Measurements from ENCODE around the gene PPP5C.

The PPP5C gene

DNA sequence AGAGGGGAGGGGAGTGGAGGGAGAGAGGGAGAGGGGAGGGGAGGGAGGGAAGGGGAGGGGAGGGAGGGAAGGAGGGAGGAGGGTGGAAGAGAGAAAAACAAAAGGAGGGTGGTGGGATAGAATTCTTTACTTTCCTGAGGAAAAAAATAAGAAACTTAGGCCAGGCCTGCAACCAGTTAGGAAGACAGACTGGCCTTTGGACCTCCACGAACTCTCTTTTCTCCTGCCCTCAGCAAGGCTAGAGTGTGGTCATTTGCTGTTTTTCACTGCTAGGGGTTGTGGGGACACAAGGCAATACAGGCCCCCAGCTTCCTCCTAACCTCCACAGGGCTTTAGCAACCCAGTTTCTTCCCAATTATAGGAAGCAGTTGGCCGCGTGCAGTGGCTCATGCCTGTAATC lies 62.3 kb downstream of the PPP5C start:
- Mint-ChIP-seq H3K27me3 (ENCODE audit: low read depth) (no peaks in the 10 kb centered on the region), H3K9me3 (no peaks in the 10 kb centered on the region), H3K27ac (peak overlapping the region; percentile 80 to 98 (median 95)), H3K4me3 (peak overlapping the region; percentile 68 to 82 (median 80)), H3K36me3 (ENCODE audit: low read depth) (peaks cover 35% of the 10 kb centered on the region), H3K4me1 (peaks cover 63% of the 10 kb centered on the region)
- TF ChIP-seq, protein P1, sequence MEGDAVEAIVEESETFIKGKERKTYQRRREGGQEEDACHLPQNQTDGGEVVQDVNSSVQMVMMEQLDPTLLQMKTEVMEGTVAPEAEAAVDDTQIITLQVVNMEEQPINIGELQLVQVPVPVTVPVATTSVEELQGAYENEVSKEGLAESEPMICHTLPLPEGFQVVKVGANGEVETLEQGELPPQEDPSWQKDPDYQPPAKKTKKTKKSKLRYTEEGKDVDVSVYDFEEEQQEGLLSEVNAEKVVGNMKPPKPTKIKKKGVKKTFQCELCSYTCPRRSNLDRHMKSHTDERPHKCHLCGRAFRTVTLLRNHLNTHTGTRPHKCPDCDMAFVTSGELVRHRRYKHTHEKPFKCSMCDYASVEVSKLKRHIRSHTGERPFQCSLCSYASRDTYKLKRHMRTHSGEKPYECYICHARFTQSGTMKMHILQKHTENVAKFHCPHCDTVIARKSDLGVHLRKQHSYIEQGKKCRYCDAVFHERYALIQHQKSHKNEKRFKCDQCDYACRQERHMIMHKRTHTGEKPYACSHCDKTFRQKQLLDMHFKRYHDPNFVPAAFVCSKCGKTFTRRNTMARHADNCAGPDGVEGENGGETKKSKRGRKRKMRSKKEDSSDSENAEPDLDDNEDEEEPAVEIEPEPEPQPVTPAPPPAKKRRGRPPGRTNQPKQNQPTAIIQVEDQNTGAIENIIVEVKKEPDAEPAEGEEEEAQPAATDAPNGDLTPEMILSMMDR (IDR thresholded peaks at IDR 0.05; ENCODE audit: unreplicated experiment in 3 of 3) = no peak

DNA sequence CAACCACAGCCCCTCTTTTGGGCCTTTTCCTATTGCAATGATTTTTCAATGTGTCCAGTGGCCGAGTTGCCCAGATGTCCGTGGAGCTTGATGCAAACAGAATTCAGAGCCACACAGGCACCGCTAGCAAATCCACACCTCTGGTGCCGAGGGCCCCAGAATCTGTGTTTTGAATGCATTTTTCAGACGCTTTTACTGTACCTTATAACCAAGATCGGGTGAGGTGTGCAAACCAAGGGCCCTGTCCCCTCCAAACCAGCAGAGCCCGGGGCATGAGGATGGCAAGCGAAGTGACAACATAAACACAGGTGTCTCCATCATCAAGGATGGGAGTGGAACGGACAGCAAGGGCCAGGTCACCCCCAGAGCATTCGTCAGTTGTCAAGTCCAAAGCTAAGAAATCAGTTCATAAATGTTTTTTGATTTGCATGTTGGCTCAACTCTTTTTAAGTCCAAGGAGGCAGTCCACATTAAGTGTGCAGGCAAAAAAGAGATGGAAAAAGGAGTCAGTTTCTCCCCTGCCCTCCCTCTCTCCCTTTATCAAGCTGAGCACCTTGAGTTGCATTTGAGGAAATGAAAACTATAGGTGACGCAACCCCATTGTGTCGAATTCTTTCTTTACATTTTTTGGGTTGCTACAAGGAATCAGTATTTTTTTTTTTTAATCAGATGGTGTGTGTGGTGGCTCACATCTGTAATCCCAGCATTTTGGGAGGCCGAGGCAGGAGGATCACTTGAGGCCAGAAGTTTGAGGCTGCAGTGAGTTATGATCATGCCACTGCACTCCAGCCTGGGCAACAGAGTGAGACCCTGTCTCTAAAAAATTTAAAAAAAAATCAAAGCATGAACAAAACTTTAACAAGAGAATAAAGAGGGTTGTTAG lies 63.6 kb downstream of the PPP5C start:
- peaks cover 35% of the 10 kb centered on the region for H3K36me3 Mint-ChIP-seq (ENCODE audit: low read depth)
- TF ChIP-seq, protein P1 (IDR thresholded peaks at IDR 0.05; ENCODE audit: unreplicated experiment in 3 of 3) = no peak
- peaks cover 54% of the 10 kb centered on the region for H3K4me1 Mint-ChIP-seq
- no peaks in the 10 kb centered on the region for H3K9me3 Mint-ChIP-seq
- H3K27ac Mint-ChIP-seq = peak overlapping the region; percentile 92 to 99 (median 99)
- H3K4me3 Mint-ChIP-seq = peak overlapping the region; percentile 97 to 100 (median 98)
- no peaks in the 10 kb centered on the region for H3K27me3 Mint-ChIP-seq (ENCODE audit: low read depth)

DNA sequence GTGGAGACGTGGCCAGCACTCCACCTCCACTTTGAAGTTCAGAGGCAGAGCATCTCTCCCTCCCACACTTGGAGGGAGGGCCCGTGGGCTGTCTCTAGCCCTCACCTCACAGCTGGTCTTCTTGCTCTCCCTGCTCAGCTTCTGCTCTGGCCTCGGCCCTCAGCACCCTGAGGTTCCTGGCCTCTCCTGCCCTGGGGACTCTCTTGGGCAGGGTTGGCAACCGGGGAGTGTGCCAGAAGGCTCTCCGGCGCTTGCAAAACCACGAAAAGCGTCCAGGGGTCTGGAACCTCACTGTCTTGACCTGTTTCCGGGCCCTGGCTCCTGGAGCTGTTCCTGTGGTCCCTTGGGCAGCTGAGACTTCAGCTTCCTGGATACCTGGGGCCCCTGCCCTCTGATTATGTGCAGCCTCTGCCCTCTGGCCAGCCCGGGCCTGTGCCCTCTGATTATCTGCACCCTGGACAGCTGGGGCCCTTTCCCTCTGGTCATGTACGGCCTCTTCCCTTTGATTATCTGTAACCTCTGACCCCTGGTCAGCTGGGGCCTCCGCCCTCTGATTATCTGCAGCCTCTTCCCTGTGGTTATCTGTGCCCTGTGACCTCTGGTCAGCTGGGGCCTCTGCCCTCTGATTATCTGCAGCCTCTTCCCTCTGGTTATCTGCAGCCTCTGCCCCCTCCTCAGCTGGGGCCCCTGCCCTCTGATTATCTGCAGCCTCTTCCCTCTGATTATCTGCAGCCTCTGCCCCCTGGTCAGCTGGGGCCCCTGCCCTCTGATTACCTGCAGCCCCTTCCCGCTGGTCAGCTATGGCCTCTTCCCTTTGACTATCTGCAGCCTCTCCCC lies 64.4 kb downstream of the PPP5C start:
- Mint-ChIP-seq H3K4me3 (peak overlapping the region; percentile 97 to 100 (median 98)), H3K4me1 (peaks cover 62% of the 10 kb centered on the region), H3K27me3 (ENCODE audit: low read depth) (no peaks in the 10 kb centered on the region), H3K36me3 (ENCODE audit: low read depth) (peaks cover 35% of the 10 kb centered on the region), H3K27ac (peak overlapping the region; percentile 77 to 99 (median 99)), H3K9me3 (no peaks in the 10 kb centered on the region)
- TF ChIP-seq, protein P1 (IDR thresholded peaks at IDR 0.05; ENCODE audit: unreplicated experiment in 3 of 3) = no peak

- Mint-ChIP-seq H3K27ac (peak overlapping the region; percentile 99), H3K27me3 (ENCODE audit: low read depth) (no peaks in the 10 kb centered on the region), H3K36me3 (ENCODE audit: low read depth) (peaks cover 35% of the 10 kb centered on the region), H3K4me3 (peak overlapping the region; percentile 97 to 100 (median 98)), H3K4me1 (peaks cover 61% of the 10 kb centered on the region), H3K9me3 (no peaks in the 10 kb centered on the region)
- TF ChIP-seq, protein P1 (IDR thresholded peaks at IDR 0.05; ENCODE audit: unreplicated experiment in 3 of 3) = no peak
Measured at GRCh38 chr19:46411925-46412649, 65.2 kb downstream of the PPP5C start.

DNA sequence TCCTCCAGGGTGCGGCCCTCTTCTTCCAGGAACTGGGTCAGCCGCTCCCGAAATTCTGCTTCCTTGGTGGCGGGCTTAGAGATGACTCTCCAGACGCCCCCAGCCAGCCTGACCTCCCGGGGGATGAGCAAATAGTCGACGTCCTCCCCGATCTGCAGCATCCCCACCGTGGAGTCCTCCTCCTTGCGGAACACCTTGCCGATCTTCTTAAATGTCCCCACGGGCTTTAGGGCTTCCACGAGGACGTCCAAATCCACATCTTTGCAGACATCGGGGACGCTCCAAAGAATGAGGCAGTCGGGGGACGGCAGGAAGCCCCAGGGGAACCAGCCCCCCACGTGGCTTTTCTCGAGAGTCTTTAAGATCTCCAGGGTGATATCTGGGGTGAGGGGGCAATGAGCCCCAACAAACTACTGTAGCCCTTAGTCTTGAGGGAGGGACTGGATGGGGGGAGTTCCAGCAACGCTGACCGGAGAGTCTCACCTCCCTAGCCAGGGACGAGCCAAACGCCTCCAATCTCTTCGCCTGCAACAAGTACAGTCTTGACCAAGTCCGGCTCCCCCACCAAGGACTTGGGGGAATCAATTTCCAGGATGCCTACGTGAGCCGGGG lies 65.9 kb downstream of the PPP5C start:
- Mint-ChIP-seq H3K27me3 (ENCODE audit: low read depth) (no peaks in the 10 kb centered on the region), H3K9me3 (no peaks in the 10 kb centered on the region), H3K4me1 (peaks cover 54% of the 10 kb centered on the region), H3K27ac (peak overlapping the region; percentile 99), H3K36me3 (ENCODE audit: low read depth) (peaks cover 35% of the 10 kb centered on the region), H3K4me3 (peak overlapping the region; percentile 97 to 100 (median 98))
- TF ChIP-seq, protein P1 (IDR thresholded peaks at IDR 0.05; ENCODE audit: unreplicated experiment in 3 of 3) = no peak

Measured in nephron (organoid).